Activated naive CD4-positive, alpha-beta T cell treated with anti-CD3 and anti-CD28 coated beads for 36 hours (primary cell): ENCODE data around the gene ADAM8. TPM values are rescaled to one million over a fixed set of nuclear protein-coding genes. Genes with fewer than 3 reads are reported as not detected.

Experiments
- CTCF ChIA-PET: fragments of 350-600 bp; sonication (Branson Sonifier 250); formaldehyde crosslinking; loops from one replicate; lab custom pipeline; 2021; ENCODE audit warnings: antibody characterized with exemption; lab: Charles Lee
- DNase-seq: peaks from one replicate; pipeline ENCODE4 v3.0.0-alpha.2; 2020
- H3K27ac Mint-ChIP-seq: one replicate; pipeline ENCODE4 v1.8.0; 2021; ENCODE audit warnings: mild to moderate bottlenecking, mixed read lengths
- H3K27me3 Mint-ChIP-seq: one replicate; pipeline ENCODE4 v1.8.0; 2021; ENCODE audit warnings: low read depth, mixed read lengths
- H3K36me3 Mint-ChIP-seq: one replicate; pipeline ENCODE4 v1.8.0; 2021; ENCODE audit warnings: low read depth, mixed read lengths
- H3K4me1 Mint-ChIP-seq: one replicate; pipeline ENCODE4 v1.8.0; 2021; ENCODE audit warnings: low read depth, mixed read lengths
- H3K4me3 Mint-ChIP-seq: one replicate; pipeline ENCODE4 v1.8.0; 2021; ENCODE audit warnings: mild to moderate bottlenecking, moderate library complexity, mixed read lengths
- H3K9me3 Mint-ChIP-seq: one replicate; pipeline ENCODE4 v1.8.0; 2021; ENCODE audit warnings: mixed read lengths
- intact Hi-C: fragments of 100-400 bp; cut with micrococcal nuclease; formaldehyde crosslinking; loops from one replicate; pipeline ENCODE4 v1.15.1; 2023
- total RNA-seq, 2 experiments: library from RNA; stranded (reverse); gene quantifications; one replicate each; pipeline ENCODE4 v1.2.3, GENCODE V29; 2021

The ADAM8 gene
- total RNA-seq, 2 experiments from 2014 or later, result 112 to 120 TPM

GRCh38 chr10:133278577-133279265, 2.1 kb upstream of the ADAM8 start:
- Mint-ChIP-seq H3K4me3 (no peak overlapping the region), H3K9me3 (no peaks in the 10 kb centered on the region), H3K27me3 (no peaks in the 10 kb centered on the region), H3K4me1 (peaks cover 23% of the 10 kb centered on the region), H3K27ac (peak overlapping the region; percentile 19), H3K36me3 (peaks cover 10% of the 10 kb centered on the region)
- intact Hi-C loops, result loop anchor here (5.0 kb wide), 2 partner anchors 316 to 346 kb away; no protein-coding TSS in a partner anchor
- CTCF ChIA-PET, result interaction anchor here (1.0 to 2.8 kb wide), 4 partner anchors 21 to 135 kb away, joined by 3 to 7 read pairs (median 4); no protein-coding TSS in a partner anchor
- DNase-seq, result no peak

- Mint-ChIP-seq H3K4me1 (peaks cover 23% of the 10 kb centered on the region), H3K4me3 (no peak overlapping the region), H3K9me3 (no peaks in the 10 kb centered on the region), H3K36me3 (peaks cover 7% of the 10 kb centered on the region), H3K27me3 (no peaks in the 10 kb centered on the region), H3K27ac (peak overlapping the region; percentile 19)
- CTCF ChIA-PET, result interaction anchor here (1.0 to 2.8 kb wide), 4 partner anchors 20 to 135 kb away, joined by 3 to 7 read pairs (median 4); no protein-coding TSS in a partner anchor
- DNase-seq, result no peak
- intact Hi-C loops, result loop anchor here (5.0 kb wide), 2 partner anchors 316 to 346 kb away; no protein-coding TSS in a partner anchor
Measured at GRCh38 chr10:133277993-133278576, 1.4 kb upstream of the ADAM8 start.

- CTCF ChIA-PET, result interaction anchor here (0.7 to 1.6 kb wide), 3 partner anchors 20 to 134 kb away, joined by 3 to 4 read pairs (median 4); no protein-coding TSS in a partner anchor
- peaks cover 23% of the 10 kb centered on the region for H3K4me1 Mint-ChIP-seq
- H3K36me3 Mint-ChIP-seq, result peaks cover 7% of the 10 kb centered on the region
- intact Hi-C loops, result loop anchor here (5.0 kb wide), 2 partner anchors 315 to 345 kb away; no protein-coding TSS in a partner anchor
- H3K27ac Mint-ChIP-seq, result no peak overlapping the region
- H3K4me3 Mint-ChIP-seq, result peak overlapping the region; percentile 32
- H3K9me3 Mint-ChIP-seq, result no peaks in the 10 kb centered on the region
- no peak for DNase-seq
- no peaks in the 10 kb centered on the region for H3K27me3 Mint-ChIP-seq
Measured at GRCh38 chr10:133277277-133277992, 767 bp upstream of the ADAM8 start.

- Mint-ChIP-seq H3K9me3 (no peaks in the 10 kb centered on the region), H3K27me3 (no peaks in the 10 kb centered on the region), H3K4me3 (peak overlapping the region; percentile 86), H3K36me3 (peaks cover 11% of the 10 kb centered on the region), H3K27ac (peak overlapping the region; percentile 91), H3K4me1 (peaks cover 23% of the 10 kb centered on the region)
- no peak for DNase-seq
- CTCF ChIA-PET, result interaction anchor here (0.6 to 1.7 kb wide), 6 partner anchors 11 to 133 kb away, joined by 4 to 9 read pairs (median 6); no protein-coding TSS in a partner anchor
- intact Hi-C loops, result loop anchor here (5.0 kb wide), 2 partner anchors 314 to 344 kb away; no protein-coding TSS in a partner anchor
Measured at GRCh38 chr10:133276100-133276434, 601 bp downstream of the ADAM8 start.

GRCh38 chr10:133275684-133276092, 980 bp downstream of the ADAM8 start:
- H3K36me3 Mint-ChIP-seq, result peaks cover 11% of the 10 kb centered on the region
- CTCF ChIA-PET, result interaction anchor here (0.7 to 1.7 kb wide), 9 partner anchors 10 to 132 kb away, joined by 3 to 9 read pairs (median 6); no protein-coding TSS in a partner anchor
- intact Hi-C loops, result loop anchor here (1.0 to 5.0 kb wide), 7 partner anchors 16 to 738 kb away; partner anchors contain the start of gene INPP5A
- H3K4me3 Mint-ChIP-seq, result peak overlapping the region; percentile 86
- peak overlapping the region; percentile 91 for H3K27ac Mint-ChIP-seq
- H3K9me3 Mint-ChIP-seq, result no peaks in the 10 kb centered on the region
- H3K4me1 Mint-ChIP-seq, result peaks cover 23% of the 10 kb centered on the region
- DNase-seq, result peak; percentile 60
- H3K27me3 Mint-ChIP-seq, result no peaks in the 10 kb centered on the region

- intact Hi-C loops, result loop anchor here (1.0 to 5.0 kb wide), 7 partner anchors 16 to 738 kb away; partner anchors contain the start of gene INPP5A
- no peaks in the 10 kb centered on the region for H3K9me3 Mint-ChIP-seq
- peaks cover 11% of the 10 kb centered on the region for H3K36me3 Mint-ChIP-seq
- peak overlapping the region; percentile 86 for H3K4me3 Mint-ChIP-seq
- H3K27me3 Mint-ChIP-seq, result no peaks in the 10 kb centered on the region
- DNase-seq, result peak; percentile 96
- H3K27ac Mint-ChIP-seq, result peak overlapping the region; percentile 91
- CTCF ChIA-PET, result interaction anchor here (0.7 to 1.7 kb wide), 8 partner anchors 11 to 131 kb away, joined by 3 to 9 read pairs (median 6); no protein-coding TSS in a partner anchor
- H3K4me1 Mint-ChIP-seq, result peaks cover 23% of the 10 kb centered on the region
Measured at GRCh38 chr10:133274751-133275683, 1.7 kb downstream of the ADAM8 start.

GRCh38 chr10:133273534-133274143, 3.0 kb downstream of the ADAM8 start:
- DNase-seq, result no peak
- Mint-ChIP-seq H3K27ac (no peak overlapping the region), H3K4me1 (peaks cover 18% of the 10 kb centered on the region), H3K36me3 (peaks cover 11% of the 10 kb centered on the region), H3K9me3 (no peaks in the 10 kb centered on the region), H3K4me3 (no peak overlapping the region), H3K27me3 (no peaks in the 10 kb centered on the region)
- CTCF ChIA-PET, result no interaction called here
- intact Hi-C loops, result no loop called here

GRCh38 chr10:133272964-133273420, 3.7 kb downstream of the ADAM8 start:
- peaks cover 11% of the 10 kb centered on the region for H3K4me1 Mint-ChIP-seq
- no peak for DNase-seq
- H3K9me3 Mint-ChIP-seq, result no peaks in the 10 kb centered on the region
- intact Hi-C loops, result no loop called here
- H3K36me3 Mint-ChIP-seq, result peaks cover 11% of the 10 kb centered on the region
- no peak overlapping the region for H3K4me3 Mint-ChIP-seq
- no peak overlapping the region for H3K27ac Mint-ChIP-seq
- CTCF ChIA-PET, result interaction anchor here (1.4 kb wide), 1 partner anchor 14 kb away, joined by 4 read pairs; no protein-coding TSS in a partner anchor
- H3K27me3 Mint-ChIP-seq, result no peaks in the 10 kb centered on the region

- no peak overlapping the region for H3K27ac Mint-ChIP-seq
- peaks cover 6% of the 10 kb centered on the region for H3K4me1 Mint-ChIP-seq
- CTCF ChIA-PET, result interaction anchor here (0.7 to 1.4 kb wide), 2 partner anchors 9 to 13 kb away, joined by 3 to 4 read pairs; no protein-coding TSS in a partner anchor
- H3K36me3 Mint-ChIP-seq, result peaks cover 11% of the 10 kb centered on the region
- H3K4me3 Mint-ChIP-seq, result no peak overlapping the region
- H3K9me3 Mint-ChIP-seq, result no peaks in the 10 kb centered on the region
- intact Hi-C loops, result no loop called here
- no peak for DNase-seq
- H3K27me3 Mint-ChIP-seq, result no peaks in the 10 kb centered on the region
Measured at GRCh38 chr10:133272301-133272963, 4.2 kb downstream of the ADAM8 start.

GRCh38 chr10:133271521-133272300, 5.0 kb downstream of the ADAM8 start:
- intact Hi-C loops, result no loop called here
- peaks cover 6% of the 10 kb centered on the region for H3K4me1 Mint-ChIP-seq
- no peak overlapping the region for H3K27ac Mint-ChIP-seq
- DNase-seq, result no peak
- peaks cover 11% of the 10 kb centered on the region for H3K36me3 Mint-ChIP-seq
- H3K4me3 Mint-ChIP-seq, result no peak overlapping the region
- no peaks in the 10 kb centered on the region for H3K27me3 Mint-ChIP-seq
- H3K9me3 Mint-ChIP-seq, result no peaks in the 10 kb centered on the region
- CTCF ChIA-PET, result interaction anchor here (0.7 to 1.4 kb wide), 2 partner anchors 9 to 12 kb away, joined by 3 to 4 read pairs; no protein-coding TSS in a partner anchor
